Measurements from ENCODE around the gene STK24. TPM values are rescaled to one million over a fixed set of nuclear protein-coding genes. Genes with fewer than 3 reads are reported as not detected.
A peak's percentile ranks its signal among the peaks of the same experiment; 100 is the strongest.

The STK24 gene
- total and polyA plus RNA-seq, 2 of the 4 experiments (the other 2 are of a cell fraction): 29.2 to 43.4 TPM

- Histone ChIP-seq H3K79me1 (ENCODE audit: low read depth in 1 of 2, low read length in 2 of 2) (peaks cover 8 to 12% of the 10 kb centered on the region in 2 experiments; a peak in 3 of 4 replicates), H3K4ac (ENCODE audit: low read depth, low read length) (no peak overlapping the region), H2BK20ac (ENCODE audit: low read depth, low read length) (no peak overlapping the region), H3K23ac (ENCODE audit: low read depth, low read length) (no peak overlapping the region), H4K8ac (ENCODE audit: low read depth in 2 of 2, low read length in 2 of 2) (peak overlapping the region in 1 of 2 experiments; percentile 17; a peak in 1 of 4 replicates), H3K4me2 (ENCODE audit: low read depth, low read length) (no peak overlapping the region), H3K27ac (ENCODE audit: insufficient read depth, low read length) (peak overlapping the region; percentile 20; the same call in 1 of the 2 replicates), H4K91ac (ENCODE audit: insufficient read depth, low read depth, low read length) (no peak overlapping the region), H2BK15ac (ENCODE audit: low read depth, low read length) (no peak overlapping the region), H3K9ac (ENCODE audit: low read depth, low read length) (no peak overlapping the region), H2BK5ac (ENCODE audit: low read depth, low read length, poor library complexity, severe bottlenecking) (peak overlapping the region; percentile 52), H3K18ac (ENCODE audit: low read depth, low read length) (peak overlapping the region; percentile 2; the same call in 1 of the 2 replicates), H3K27me3 (ENCODE audit: control insufficient read depth, insufficient read depth, low read length) (no peaks in the 10 kb centered on the region), H4K5ac (ENCODE audit: low read depth, low read length) (no peak overlapping the region), H4K20me1 (ENCODE audit: insufficient read depth, low read length) (no peaks in the 10 kb centered on the region), H3K4me1 (ENCODE audit: control insufficient read depth, insufficient read depth, low read length) (peaks cover 8% of the 10 kb centered on the region), H3K36me3 (ENCODE audit: control insufficient read depth, insufficient read depth, low read length) (no peaks in the 10 kb centered on the region), H2AK5ac (ENCODE audit: low read depth, low read length) (no peak overlapping the region), H3K4me3 (ENCODE audit: insufficient read depth, low read depth, low read length) (no peak overlapping the region), H3K9me3 (ENCODE audit: control insufficient read depth, insufficient read depth, low read length) (no peaks in the 10 kb centered on the region), H3K56ac (ENCODE audit: extremely low read depth, insufficient read depth, low read length) (no peak overlapping the region), H2AFZ (replicated peaks; ENCODE audit: low read length, poor library complexity) (peak overlapping the region; percentile 71), H2BK120ac (ENCODE audit: low read depth, low read length) (no peak overlapping the region), H2AK9ac (replicated peaks; ENCODE audit: low read depth, low read length, poor library complexity) (no peak overlapping the region), H3K9me1 (ENCODE audit: insufficient read depth, low read length) (peaks cover 4% of the 10 kb centered on the region), H3K14ac (replicated peaks; ENCODE audit: low read depth, low read length) (peak overlapping the region; percentile 32; the same call in 1 of the 2 replicates)
- ATAC-seq (ENCODE audit: low read depth): peak; percentile 54
- intact Hi-C loops (cut with micrococcal nuclease) (loop anchor here (2.0 kb wide), 2 partner anchors 17 to 71 kb away; no protein-coding TSS in a partner anchor), dilution Hi-C loops (cut with HindIII; ENCODE audit: low sequenced_read_pairs, unreplicated experiment) (no loop called here), in situ Hi-C loops (cut with MboI; ENCODE audit: low sequenced_read_pairs) (no loop called here)
- peak; percentile 85 for DNase-seq
- TF ChIP-seq SMC3 (IDR thresholded peaks at IDR 0.05; ENCODE audit: low read depth, low read length): no peak
- peak; percentile 42; the same call in 1 of the 2 replicates for TF ChIP-seq CEBPB (IDR thresholded peaks at IDR 0.05; ENCODE audit: low read depth, low read length)
- TF ChIP-seq POLR2A (IDR thresholded peaks at IDR 0.05; ENCODE audit: low read depth, low read length): no peak
- no TSS peak for BruUV-seq (replicated peaks)
- POLR2A ChIA-PET (ENCODE audit: unreplicated experiment): no interaction called here
- CTCF ChIA-PET: interaction anchor here (0.6 to 0.7 kb wide), 2 partner anchors 116 to 391 kb away, joined by 3 read pairs; no protein-coding TSS in a partner anchor
- 0% methylated on average over 1 of the region's 2 CpGs; no CpG with 5 or more reads in 1 of the 2 experiments for WGBS, 2 experiments (ENCODE audit: extremely low coverage in 2 of 2, insufficient read length in 1 of 2)
Observed at GRCh38 chr13:98581971-98582702, 5.2 kb upstream of the STK24 start.
